SU-DHL-6 (cell line): ENCODE results near the gene NDUFA9.

Source experiments
- EZH2phosphoT487 ChIP-seq: fragments of 200-600 bp; sonication (generic), shearing (Covaris generic); conservative IDR thresholded peaks from 2 replicates; pipeline ENCODE4 v1.6.1; 2018; ENCODE audit warnings: mild to moderate bottlenecking, antibody characterized with exemption, low read length, moderate library complexity, mixed read lengths
- TF ChIP-seq, protein P1 (sequence below): fragments of 200-600 bp; sonication (generic); IDR thresholded peaks from one replicate; pipeline ENCODE4 v1.5.1; 2017; ENCODE audit warnings: antibody characterized with exemption, mild to moderate bottlenecking, low read length, moderate library complexity; ENCODE audit not compliant: insufficient read depth, poor library complexity, severe bottlenecking

DNA sequence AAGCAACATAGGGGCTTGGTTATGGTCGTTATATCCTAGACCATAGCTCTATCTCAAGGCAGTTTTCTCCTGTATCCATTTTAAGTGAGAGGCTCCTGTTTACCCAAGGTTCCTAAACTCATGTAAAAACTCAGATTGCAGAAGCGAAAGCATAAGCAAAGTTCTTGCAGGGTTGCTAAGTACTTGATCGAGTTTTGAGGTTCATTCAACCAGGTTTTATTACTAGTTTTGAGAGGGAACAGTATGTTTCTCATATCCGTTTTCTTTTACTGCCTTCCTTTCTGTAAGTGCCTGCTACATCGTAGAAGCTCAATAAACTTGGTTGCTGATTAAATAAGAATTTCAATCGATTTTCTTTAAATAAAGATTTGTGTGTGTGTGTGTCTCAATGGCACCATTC, 5.2 kb upstream of the NDUFA9 start:
- TF ChIP-seq, protein P1, sequence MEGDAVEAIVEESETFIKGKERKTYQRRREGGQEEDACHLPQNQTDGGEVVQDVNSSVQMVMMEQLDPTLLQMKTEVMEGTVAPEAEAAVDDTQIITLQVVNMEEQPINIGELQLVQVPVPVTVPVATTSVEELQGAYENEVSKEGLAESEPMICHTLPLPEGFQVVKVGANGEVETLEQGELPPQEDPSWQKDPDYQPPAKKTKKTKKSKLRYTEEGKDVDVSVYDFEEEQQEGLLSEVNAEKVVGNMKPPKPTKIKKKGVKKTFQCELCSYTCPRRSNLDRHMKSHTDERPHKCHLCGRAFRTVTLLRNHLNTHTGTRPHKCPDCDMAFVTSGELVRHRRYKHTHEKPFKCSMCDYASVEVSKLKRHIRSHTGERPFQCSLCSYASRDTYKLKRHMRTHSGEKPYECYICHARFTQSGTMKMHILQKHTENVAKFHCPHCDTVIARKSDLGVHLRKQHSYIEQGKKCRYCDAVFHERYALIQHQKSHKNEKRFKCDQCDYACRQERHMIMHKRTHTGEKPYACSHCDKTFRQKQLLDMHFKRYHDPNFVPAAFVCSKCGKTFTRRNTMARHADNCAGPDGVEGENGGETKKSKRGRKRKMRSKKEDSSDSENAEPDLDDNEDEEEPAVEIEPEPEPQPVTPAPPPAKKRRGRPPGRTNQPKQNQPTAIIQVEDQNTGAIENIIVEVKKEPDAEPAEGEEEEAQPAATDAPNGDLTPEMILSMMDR, result no peak
- TF ChIP-seq EZH2phosphoT487, result no peak
